IMR-90 (cell line): ENCODE data around the gene IFNL1.

Experiments used
- CEBPB ChIP-seq: IDR thresholded peaks from 2 replicates; pipeline ENCODE4 v1.6.1; 2012; ENCODE audit warnings: low read depth, low read length, improper control_type of control experiment
- POLR2A ChIP-seq: IDR thresholded peaks from 2 replicates; pipeline ENCODE4 v1.6.1; 2012; ENCODE audit warnings: mild to moderate bottlenecking, low read depth, low read length
- RAD21 ChIP-seq: IDR thresholded peaks from 2 replicates; pipeline ENCODE4 v1.6.1; 2012; ENCODE audit warnings: low read length, improper control_type of control experiment
- TF ChIP-seq, protein P1 (sequence below): conservative IDR thresholded peaks from 2 replicates; pipeline ENCODE4 v1.5.1; 2012; ENCODE audit warnings: mild to moderate bottlenecking, low read depth, low read length, improper control_type of control experiment

DNA sequence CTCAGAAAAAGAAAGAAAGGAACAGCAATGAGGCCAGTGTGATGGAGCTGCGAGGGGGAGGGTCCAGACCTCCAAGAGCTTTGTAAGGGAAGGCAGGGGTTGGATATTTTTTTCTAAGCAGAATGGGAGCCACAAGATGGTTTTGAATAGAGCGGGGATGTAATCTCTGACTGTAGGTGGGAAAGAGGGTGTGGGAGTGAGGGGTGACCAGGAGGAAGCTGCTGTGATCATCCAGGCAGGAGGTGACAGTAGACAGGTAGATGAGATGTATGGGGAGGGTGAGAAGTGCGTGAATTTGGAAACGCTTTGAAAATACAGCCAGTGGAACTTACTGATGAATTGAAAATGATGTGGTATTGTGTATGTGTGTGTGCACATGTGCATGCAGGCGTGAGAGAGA is 20.6 kb upstream of the IFNL1 start:
- no peak for TF ChIP-seq CEBPB
- TF ChIP-seq, protein P1, sequence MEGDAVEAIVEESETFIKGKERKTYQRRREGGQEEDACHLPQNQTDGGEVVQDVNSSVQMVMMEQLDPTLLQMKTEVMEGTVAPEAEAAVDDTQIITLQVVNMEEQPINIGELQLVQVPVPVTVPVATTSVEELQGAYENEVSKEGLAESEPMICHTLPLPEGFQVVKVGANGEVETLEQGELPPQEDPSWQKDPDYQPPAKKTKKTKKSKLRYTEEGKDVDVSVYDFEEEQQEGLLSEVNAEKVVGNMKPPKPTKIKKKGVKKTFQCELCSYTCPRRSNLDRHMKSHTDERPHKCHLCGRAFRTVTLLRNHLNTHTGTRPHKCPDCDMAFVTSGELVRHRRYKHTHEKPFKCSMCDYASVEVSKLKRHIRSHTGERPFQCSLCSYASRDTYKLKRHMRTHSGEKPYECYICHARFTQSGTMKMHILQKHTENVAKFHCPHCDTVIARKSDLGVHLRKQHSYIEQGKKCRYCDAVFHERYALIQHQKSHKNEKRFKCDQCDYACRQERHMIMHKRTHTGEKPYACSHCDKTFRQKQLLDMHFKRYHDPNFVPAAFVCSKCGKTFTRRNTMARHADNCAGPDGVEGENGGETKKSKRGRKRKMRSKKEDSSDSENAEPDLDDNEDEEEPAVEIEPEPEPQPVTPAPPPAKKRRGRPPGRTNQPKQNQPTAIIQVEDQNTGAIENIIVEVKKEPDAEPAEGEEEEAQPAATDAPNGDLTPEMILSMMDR: no peak
- TF ChIP-seq RAD21: no peak
- TF ChIP-seq POLR2A: no peak
